Activated CD4-positive, alpha-beta memory T cell treated with anti-CD3 and anti-CD28 coated beads for 36 hours (primary cell): Measurements from ENCODE around the gene SDC3. TPM values are rescaled to one million over a fixed set of nuclear protein-coding genes. Genes with fewer than 3 reads are reported as not detected.
"Not testable (repeated sequence)": the region's sequence is repeated elsewhere in the genome, so short reads cannot be mapped to it uniquely, and the experiment has no call there.

ENCODE experiments used
- CTCF ChIA-PET: fragments of 350-600 bp; sonication (Branson Sonifier 250); formaldehyde crosslinking; loops from one replicate; lab custom pipeline; 2021; ENCODE audit warnings: antibody characterized with exemption, inconsistent platforms; lab: Charles Lee
- POLR2A ChIA-PET: fragments of 350-600 bp; sonication (Branson Sonifier 250); formaldehyde crosslinking; loops from one replicate; lab custom pipeline; 2021; ENCODE audit warnings: antibody characterized with exemption; lab: Charles Lee
- DNase-seq: peaks from one replicate; pipeline ENCODE4 v3.0.0-alpha.2; 2020
- H3K27ac Mint-ChIP-seq: one replicate; pipeline ENCODE4 v1.8.0; 2021; ENCODE audit warnings: mixed read lengths
- H3K27me3 Mint-ChIP-seq: one replicate; pipeline ENCODE4 v1.8.0; 2021; ENCODE audit warnings: mixed read lengths
- H3K36me3 Mint-ChIP-seq: one replicate; pipeline ENCODE4 v1.8.0; 2021; ENCODE audit warnings: mixed read lengths
- H3K4me1 Mint-ChIP-seq: one replicate; pipeline ENCODE4 v1.8.0; 2021; ENCODE audit warnings: low read depth, mixed read lengths
- H3K4me3 Mint-ChIP-seq: one replicate; pipeline ENCODE4 v1.8.0; 2021; ENCODE audit warnings: mild to moderate bottlenecking, mixed read lengths
- H3K9me3 Mint-ChIP-seq: one replicate; pipeline ENCODE4 v1.8.0; 2021; ENCODE audit warnings: mixed read lengths
- intact Hi-C: fragments of 100-400 bp; cut with micrococcal nuclease; formaldehyde crosslinking; loops from one replicate; pipeline ENCODE4 v1.15.1; 2023
- total RNA-seq, 2 experiments: library from RNA; stranded (reverse); gene quantifications; one replicate each; pipeline ENCODE4 v1.2.3, GENCODE V29; 2021

The SDC3 gene, protein sequence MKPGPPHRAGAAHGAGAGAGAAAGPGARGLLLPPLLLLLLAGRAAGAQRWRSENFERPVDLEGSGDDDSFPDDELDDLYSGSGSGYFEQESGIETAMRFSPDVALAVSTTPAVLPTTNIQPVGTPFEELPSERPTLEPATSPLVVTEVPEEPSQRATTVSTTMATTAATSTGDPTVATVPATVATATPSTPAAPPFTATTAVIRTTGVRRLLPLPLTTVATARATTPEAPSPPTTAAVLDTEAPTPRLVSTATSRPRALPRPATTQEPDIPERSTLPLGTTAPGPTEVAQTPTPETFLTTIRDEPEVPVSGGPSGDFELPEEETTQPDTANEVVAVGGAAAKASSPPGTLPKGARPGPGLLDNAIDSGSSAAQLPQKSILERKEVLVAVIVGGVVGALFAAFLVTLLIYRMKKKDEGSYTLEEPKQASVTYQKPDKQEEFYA
- total RNA-seq: under 1 TPM; 0.12 to 0.17 TPM

DNA sequence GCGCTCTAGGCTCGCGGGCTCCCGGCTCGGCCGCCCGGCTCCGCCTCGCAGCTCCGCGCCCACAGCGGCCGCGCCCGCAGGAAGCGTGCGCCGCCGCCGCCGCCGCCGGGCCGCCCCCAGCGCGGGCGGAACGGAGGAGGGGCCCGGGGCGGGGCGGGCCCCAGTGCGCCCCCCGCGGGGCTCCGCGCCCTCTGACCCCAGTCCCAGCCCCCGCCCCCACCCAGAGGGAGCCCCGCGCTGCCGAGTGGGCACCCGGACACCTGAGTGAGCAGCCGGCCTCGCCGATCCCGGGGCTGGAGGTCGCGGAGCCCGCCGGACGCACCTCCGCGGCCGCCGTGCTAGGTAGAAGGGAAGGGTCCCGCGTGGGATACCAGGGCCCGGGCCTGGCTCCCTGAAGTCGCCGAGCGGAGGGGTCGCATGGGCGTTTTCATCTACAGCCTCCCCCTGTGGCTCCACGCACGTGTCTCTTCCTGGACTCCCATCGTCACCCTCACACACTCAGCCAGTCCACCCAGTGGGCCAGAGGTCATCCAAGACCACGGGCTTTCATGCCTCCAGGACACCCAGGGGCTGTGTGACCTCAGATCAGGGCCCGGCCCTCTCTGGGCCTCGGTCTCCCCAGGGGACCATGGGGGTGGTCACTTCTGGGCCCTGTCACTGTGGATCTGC lies at the start of gene SDC3:
TSS of gene SDC3 (minus strand) at position 63 of the 669 bp plus-strand sequence. CDS start 172 bp downstream, outside the sequence.
- DNase-seq: no peak
- ChIA-PET POLR2A (no interaction called here), CTCF (interaction anchor here (0.6 to 7.7 kb wide), 5 partner anchors 12 to 190 kb away, joined by 3 to 227 read pairs (median 28); no protein-coding TSS in a partner anchor)
- Mint-ChIP-seq H3K27ac (no peak within 1 kb of the TSS), H3K36me3 (no peaks in the 10 kb centered on the region), H3K27me3 (peaks cover 31% of the 10 kb centered on the region), H3K9me3 (no peaks in the 10 kb centered on the region), H3K4me3 (peak within 1 kb of the TSS; percentile 70), H3K4me1 (peaks cover 8% of the 10 kb centered on the region)
- intact Hi-C loops: no loop called here

DNA sequence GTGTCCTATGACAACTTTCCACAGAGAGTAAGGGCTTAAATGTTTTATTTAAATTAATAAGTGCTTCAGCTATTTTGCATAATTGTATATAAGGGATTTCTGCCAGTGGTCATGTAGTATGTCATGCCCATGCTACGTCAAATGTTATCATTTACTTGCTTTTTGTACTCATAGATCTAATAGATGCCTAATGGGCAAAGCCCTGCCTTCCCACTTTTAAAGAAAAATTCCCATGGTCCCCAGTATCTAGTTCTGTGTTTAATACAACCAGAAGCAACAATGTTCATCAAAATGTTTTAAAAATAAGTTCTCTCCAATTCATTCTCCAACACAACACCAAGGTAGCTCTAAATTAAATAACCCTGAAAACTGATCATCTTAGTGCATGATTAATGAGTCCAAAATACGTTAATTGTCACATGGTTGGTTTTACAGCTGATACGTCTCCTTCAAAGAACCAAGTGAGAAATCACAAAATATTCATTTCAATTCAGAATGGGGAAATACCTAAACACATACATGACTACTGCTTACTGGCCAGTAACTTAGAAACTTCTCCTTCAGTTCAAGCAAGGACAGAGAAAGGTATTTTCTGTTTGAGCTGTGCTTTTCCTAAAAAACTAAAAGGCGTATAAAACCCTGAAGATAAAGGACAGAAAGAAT lies 49.1 kb upstream of the SDC3 start:
- H3K27ac Mint-ChIP-seq: peak overlapping the region; percentile 42
- peaks cover 19% of the 10 kb centered on the region for H3K4me1 Mint-ChIP-seq
- peaks cover 44% of the 10 kb centered on the region for H3K36me3 Mint-ChIP-seq
- H3K9me3 Mint-ChIP-seq: no peaks in the 10 kb centered on the region
- H3K27me3 Mint-ChIP-seq: no peaks in the 10 kb centered on the region
- intact Hi-C loops: no loop called here
- H3K4me3 Mint-ChIP-seq: no peak overlapping the region
- DNase-seq: no peak
- POLR2A ChIA-PET: no interaction called here
- CTCF ChIA-PET: interaction anchor here (1.1 kb wide), 1 partner anchor 28 kb away, joined by 3 read pairs; no protein-coding TSS in a partner anchor

DNA sequence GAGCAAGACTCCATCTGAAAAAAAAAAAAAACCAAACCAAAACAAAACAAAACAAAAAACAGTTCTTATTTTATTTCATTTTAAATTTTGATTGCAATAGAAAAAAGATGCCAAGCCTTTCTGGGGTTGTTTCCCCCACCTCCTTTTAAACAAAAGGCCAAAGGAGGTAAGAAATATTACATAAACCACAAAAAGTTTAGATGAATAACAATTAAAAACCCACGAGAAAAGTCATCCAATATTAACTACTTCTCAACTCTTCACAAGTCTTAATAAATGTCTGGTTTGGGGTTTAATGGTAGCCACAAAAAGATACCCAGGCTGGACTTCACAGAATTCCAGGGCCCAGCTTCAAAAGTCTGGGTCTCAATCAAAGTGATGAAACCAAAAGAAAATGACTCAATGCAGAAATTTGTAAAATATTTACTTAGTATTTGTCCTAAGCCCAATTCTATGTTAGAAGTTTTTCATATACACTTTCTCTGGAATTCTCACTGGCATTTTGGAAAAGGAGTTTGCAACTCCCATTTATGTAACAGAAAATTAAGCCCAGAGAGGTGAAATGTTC lies 47.0 kb upstream of the SDC3 start:
- POLR2A ChIA-PET: no interaction called here
- peaks cover 23% of the 10 kb centered on the region for H3K4me1 Mint-ChIP-seq
- no peak overlapping the region for H3K27ac Mint-ChIP-seq
- DNase-seq: no peak
- intact Hi-C loops: no loop called here
- no peaks in the 10 kb centered on the region for H3K9me3 Mint-ChIP-seq
- peaks cover 51% of the 10 kb centered on the region for H3K36me3 Mint-ChIP-seq
- H3K27me3 Mint-ChIP-seq: no peaks in the 10 kb centered on the region
- no peak overlapping the region for H3K4me3 Mint-ChIP-seq
- CTCF ChIA-PET: no interaction called here

DNA sequence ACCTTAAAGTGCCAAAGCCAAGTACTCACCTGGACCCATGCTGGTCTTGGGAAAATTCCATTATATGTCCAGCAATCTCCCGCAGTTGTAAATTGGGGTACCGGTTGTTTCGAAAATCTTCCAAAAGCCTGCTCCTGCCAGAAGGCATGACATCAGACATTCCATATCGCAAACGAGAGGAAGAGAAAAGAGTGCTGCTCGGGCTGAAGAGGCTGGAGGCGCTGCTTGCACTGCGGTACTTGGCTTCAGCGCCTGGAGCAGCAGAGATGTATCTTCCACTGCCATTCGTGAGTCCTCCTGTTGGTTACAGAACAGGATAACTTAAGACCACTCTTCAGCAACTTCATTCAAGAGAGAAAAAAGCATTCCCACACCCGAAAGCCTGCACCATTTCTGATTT lies 45.1 kb upstream of the SDC3 start:
- peaks cover 16% of the 10 kb centered on the region for H3K4me1 Mint-ChIP-seq
- H3K27me3 Mint-ChIP-seq: no peaks in the 10 kb centered on the region
- CTCF ChIA-PET: no interaction called here
- H3K27ac Mint-ChIP-seq: no peak overlapping the region
- DNase-seq: no peak
- intact Hi-C loops: no loop called here
- POLR2A ChIA-PET: no interaction called here
- H3K36me3 Mint-ChIP-seq: peaks cover 54% of the 10 kb centered on the region
- no peak overlapping the region for H3K4me3 Mint-ChIP-seq
- H3K9me3 Mint-ChIP-seq: no peaks in the 10 kb centered on the region

DNA sequence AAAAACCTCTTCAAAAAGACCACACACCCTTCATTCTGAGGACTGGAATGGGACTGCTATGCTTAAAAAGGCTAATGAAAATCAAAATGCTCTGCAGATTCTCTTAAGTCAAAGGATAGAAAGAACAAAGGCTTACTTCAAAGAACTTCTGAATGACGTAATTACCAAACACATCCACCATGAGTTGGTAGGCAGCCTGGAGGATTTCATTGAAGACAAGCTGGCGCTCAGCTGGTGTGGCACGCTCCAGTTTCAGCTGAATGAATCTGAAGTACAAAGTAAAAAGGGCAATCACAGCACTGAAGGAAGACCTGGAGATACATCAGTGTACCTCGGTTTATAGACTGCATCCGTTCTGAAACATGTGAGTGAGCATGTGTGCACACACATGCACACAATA lies 43.5 kb upstream of the SDC3 start:
- Mint-ChIP-seq H3K27me3 (no peaks in the 10 kb centered on the region), H3K9me3 (no peaks in the 10 kb centered on the region), H3K4me1 (peaks cover 7% of the 10 kb centered on the region), H3K36me3 (peaks cover 53% of the 10 kb centered on the region), H3K4me3 (no peak overlapping the region), H3K27ac (peak overlapping the region; percentile 26)
- ChIA-PET POLR2A (no interaction called here), CTCF (no interaction called here)
- no peak for DNase-seq
- intact Hi-C loops: no loop called here

DNA sequence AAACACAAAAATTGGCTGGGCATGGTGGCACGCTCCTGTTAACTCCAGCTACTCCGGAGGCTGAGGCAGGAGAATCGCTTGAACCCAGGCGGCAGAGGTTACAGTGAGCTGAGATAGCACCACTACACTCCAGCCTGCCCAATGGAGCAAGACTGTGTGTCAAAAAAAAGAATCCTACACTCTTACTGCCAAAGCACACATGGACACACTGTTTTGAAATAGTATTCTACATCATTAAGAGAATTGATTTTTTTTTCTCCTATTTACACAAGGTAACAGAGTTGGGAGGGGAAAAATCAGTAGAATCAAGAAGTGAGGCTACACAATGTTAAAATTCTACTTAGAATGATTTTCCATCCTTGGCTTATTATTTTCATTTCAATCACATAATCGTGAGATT lies 42.1 kb upstream of the SDC3 start:
- Mint-ChIP-seq H3K9me3 (no peaks in the 10 kb centered on the region), H3K27me3 (no peaks in the 10 kb centered on the region), H3K4me3 (no peak overlapping the region), H3K36me3 (peaks cover 46% of the 10 kb centered on the region), H3K27ac (peak overlapping the region; percentile 10), H3K4me1 (peaks cover 4% of the 10 kb centered on the region)
- intact Hi-C loops: loop anchor here (2.0 kb wide), 1 partner anchor 20 kb away; no protein-coding TSS in a partner anchor
- ChIA-PET POLR2A (no interaction called here), CTCF (interaction anchor here (0.7 to 2.2 kb wide), 2 partner anchors 22 to 233 kb away, joined by 3 to 7 read pairs; no protein-coding TSS in a partner anchor)
- no peak for DNase-seq

DNA sequence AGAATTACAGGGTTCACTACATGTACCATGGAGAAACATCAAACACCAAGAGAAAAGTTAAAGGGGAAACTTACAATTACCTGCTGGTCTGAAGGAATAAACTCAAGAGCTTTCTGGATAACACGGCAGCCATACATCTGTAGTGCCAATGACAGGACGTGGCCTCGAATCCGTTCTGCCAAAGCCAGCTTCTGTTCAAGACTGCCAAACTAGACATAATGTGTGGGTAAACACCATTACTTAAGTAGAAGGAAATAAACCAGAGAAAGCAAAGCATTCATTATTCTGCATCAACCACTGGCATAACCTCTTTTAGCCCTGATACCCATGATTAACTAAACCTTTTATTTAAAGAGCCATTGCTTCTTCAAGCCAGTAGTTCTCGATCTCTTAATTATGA lies 41.5 kb upstream of the SDC3 start:
- H3K4me3 Mint-ChIP-seq: no peak overlapping the region
- intact Hi-C loops: loop anchor here (2.0 kb wide), 1 partner anchor 21 kb away; no protein-coding TSS in a partner anchor
- H3K27me3 Mint-ChIP-seq: no peaks in the 10 kb centered on the region
- H3K27ac Mint-ChIP-seq: no peak overlapping the region
- no peaks in the 10 kb centered on the region for H3K9me3 Mint-ChIP-seq
- peaks cover 50% of the 10 kb centered on the region for H3K36me3 Mint-ChIP-seq
- DNase-seq: no peak
- POLR2A ChIA-PET: no interaction called here
- CTCF ChIA-PET: interaction anchor here (0.7 to 2.2 kb wide), 2 partner anchors 21 to 234 kb away, joined by 3 to 7 read pairs; no protein-coding TSS in a partner anchor
- H3K4me1 Mint-ChIP-seq: peaks cover 4% of the 10 kb centered on the region

DNA sequence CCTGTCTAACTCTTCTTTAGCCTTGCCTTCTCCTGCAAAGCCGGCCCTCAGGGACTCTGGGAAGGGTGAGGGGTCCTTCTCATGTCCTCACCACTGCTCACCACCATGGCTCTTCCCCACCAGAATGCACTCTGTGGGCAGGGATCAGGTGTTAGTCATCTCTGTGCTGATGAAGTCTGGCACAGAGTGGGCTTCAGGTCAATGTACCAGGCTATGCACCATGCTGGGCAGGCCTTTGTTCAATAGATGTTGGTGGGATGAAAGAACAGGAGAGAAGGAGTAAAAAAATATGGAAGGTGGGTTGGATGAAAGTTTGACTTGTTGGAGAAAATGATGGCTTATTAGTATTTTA lies 40.9 kb upstream of the SDC3 start:
- H3K36me3 Mint-ChIP-seq: peaks cover 48% of the 10 kb centered on the region
- H3K4me3 Mint-ChIP-seq, H3K4me1 Mint-ChIP-seq, DNase-seq, H3K27me3 Mint-ChIP-seq, intact Hi-C loops, H3K9me3 Mint-ChIP-seq, POLR2A ChIA-PET: not testable (repeated sequence)
- peak overlapping the region; percentile 11 for H3K27ac Mint-ChIP-seq
- CTCF ChIA-PET: interaction anchor here (2.2 kb wide), 1 partner anchor 20 kb away, joined by 7 read pairs; no protein-coding TSS in a partner anchor

DNA sequence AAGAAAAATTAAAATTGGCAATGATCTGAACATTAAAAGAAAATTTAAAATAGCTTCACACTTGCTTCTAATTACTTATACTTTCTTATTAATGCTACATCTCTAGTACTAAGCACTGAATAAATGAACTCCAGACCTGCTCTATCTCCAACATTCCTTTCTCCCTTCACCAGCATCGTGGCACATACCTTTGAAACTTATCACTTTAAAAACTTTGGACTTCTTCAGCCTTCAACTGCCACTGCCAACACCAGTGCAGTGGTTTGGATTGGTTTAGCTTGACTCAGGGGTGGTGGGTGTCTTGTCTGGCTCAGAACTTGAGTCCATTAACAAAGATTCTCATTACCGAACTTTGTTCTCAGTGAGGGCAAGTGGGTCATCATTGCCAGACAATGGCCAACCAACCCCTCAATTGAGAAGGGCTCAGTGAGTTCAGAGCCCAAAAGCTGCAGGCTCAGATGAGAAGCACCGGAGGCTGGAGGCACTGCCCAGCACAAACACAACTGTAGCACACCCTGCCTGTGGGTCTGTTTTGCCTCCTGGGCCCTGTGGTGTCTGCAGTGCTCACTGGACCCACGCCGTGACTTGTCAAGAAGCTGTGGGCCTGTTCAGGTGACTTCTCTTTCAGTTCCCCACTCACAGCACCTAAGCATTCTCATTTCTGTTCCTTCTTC lies 40.4 kb upstream of the SDC3 start:
- CTCF ChIA-PET, H3K27ac Mint-ChIP-seq, H3K27me3 Mint-ChIP-seq, DNase-seq, POLR2A ChIA-PET, H3K9me3 Mint-ChIP-seq, H3K4me3 Mint-ChIP-seq, intact Hi-C loops, H3K4me1 Mint-ChIP-seq: not testable (repeated sequence)
- H3K36me3 Mint-ChIP-seq: peaks cover 50% of the 10 kb centered on the region

DNA sequence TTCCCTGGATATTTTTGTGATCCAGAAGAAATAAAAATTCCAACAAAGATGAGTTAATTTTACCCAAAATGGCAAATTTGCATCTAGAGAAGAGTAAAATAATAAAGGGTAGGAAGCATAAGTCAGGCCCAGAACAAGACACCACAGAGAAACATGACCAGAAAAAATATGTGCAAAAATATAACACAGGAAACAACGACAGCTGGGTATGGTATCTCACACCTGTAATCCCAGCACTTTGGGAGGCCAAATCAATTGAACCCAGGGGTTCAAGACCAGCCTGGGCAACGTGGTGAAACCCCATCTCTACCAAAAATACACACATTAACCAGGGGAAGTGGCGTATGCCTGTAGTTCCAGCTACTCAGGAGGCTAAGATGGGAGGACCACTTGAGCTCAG lies 39.7 kb upstream of the SDC3 start:
- H3K4me3 Mint-ChIP-seq: no peak overlapping the region

DNA sequence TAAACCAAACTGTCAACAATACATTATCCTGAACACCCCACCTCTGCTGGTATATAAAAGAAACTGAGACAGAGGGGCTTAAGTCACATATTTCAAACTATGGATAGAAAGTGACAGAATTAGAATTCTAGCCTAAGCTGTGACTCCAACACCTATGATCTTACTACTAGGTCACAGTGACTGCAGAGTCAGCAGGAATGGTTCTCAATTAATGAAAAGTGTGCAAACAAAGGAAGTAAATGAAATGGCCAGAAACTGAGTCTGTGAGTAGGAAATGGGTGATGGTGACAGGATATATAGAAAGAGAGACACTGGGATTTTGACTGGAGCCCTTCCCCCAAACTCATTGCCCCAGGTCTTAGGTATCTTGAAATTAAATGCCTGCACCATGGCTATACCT lies 38.7 kb upstream of the SDC3 start:
- H3K4me3 Mint-ChIP-seq: no peak overlapping the region
- POLR2A ChIA-PET: no interaction called here
- no peak overlapping the region for H3K27ac Mint-ChIP-seq
- no peak for DNase-seq
- intact Hi-C loops: no loop called here
- H3K4me1 Mint-ChIP-seq: peaks cover 1% of the 10 kb centered on the region
- H3K36me3 Mint-ChIP-seq: peaks cover 49% of the 10 kb centered on the region
- no peaks in the 10 kb centered on the region for H3K27me3 Mint-ChIP-seq
- CTCF ChIA-PET: interaction anchor here (2.3 kb wide), 1 partner anchor 18 kb away, joined by 16 read pairs; no protein-coding TSS in a partner anchor
- H3K9me3 Mint-ChIP-seq: no peaks in the 10 kb centered on the region

More for the DNA sequence above, 39.7 kb upstream of the SDC3 start:
- ChIA-PET CTCF (no interaction called here), POLR2A (interaction anchor here (0.6 kb wide), 1 partner anchor 37 kb away, joined by 4 read pairs; no protein-coding TSS in a partner anchor)
- H3K27me3 Mint-ChIP-seq: no peaks in the 10 kb centered on the region
- H3K9me3 Mint-ChIP-seq: no peaks in the 10 kb centered on the region
- peaks cover 4% of the 10 kb centered on the region for H3K4me1 Mint-ChIP-seq
- no peak for DNase-seq
- no peak overlapping the region for H3K27ac Mint-ChIP-seq
- intact Hi-C loops: no loop called here
- peaks cover 50% of the 10 kb centered on the region for H3K36me3 Mint-ChIP-seq
